ENCODE data around the gene LY6G6D.

- TF ChIP-seq CTCF (IDR thresholded peaks at IDR 0.05): no peak
- TF ChIP-seq POLR2A (IDR thresholded peaks at IDR 0.05): no peak
These were observed 12.8 kb downstream of the LY6G6D start for GRCh38 chr6:31727717-31728671.
